ENCODE data around the gene GCNT1. TPM values are rescaled to one million over a fixed set of nuclear protein-coding genes. Genes with fewer than 3 reads are reported as not detected.
"Not testable (repeated sequence)": the region's sequence is repeated elsewhere in the genome, so short reads cannot be mapped to it uniquely, and the experiment has no call there.

GCNT1 gene
- 1 to 10 TPM; 4.3 to 4.9 (median 4.8) TPM for polyA plus RNA-seq (ENCODE audit: insufficient read length in 3 of 3)
- long read RNA-seq, donor 1 = 0 reads
- long read RNA-seq, donor 2, full-length matches to known transcripts = 1 of 13 reads
- long read RNA-seq, donor 2, partial matches to known transcripts = 12 of 13 reads
- long read RNA-seq, donor 2, other reads (novel, unspliced or antisense) = 0 of 13 reads
- long read RNA-seq, donor 3, full-length matches to known transcripts = 1 of 1 reads
- long read RNA-seq, donor 3, partial matches to known transcripts = 0 of 1 reads
- long read RNA-seq, donor 3, other reads (novel, unspliced or antisense) = 0 of 1 reads
- long read RNA-seq, donor 4, full-length matches to known transcripts = 2 of 2 reads
- long read RNA-seq, donor 4, partial matches to known transcripts = 0 of 2 reads
- long read RNA-seq, donor 4, other reads (novel, unspliced or antisense) = 0 of 2 reads
- long read RNA-seq, donor 5 = 0 reads
- long read RNA-seq, donor 6, full-length matches to known transcripts = 2 of 2 reads
- long read RNA-seq, donor 6, partial matches to known transcripts = 0 of 2 reads
- long read RNA-seq, donor 6, other reads (novel, unspliced or antisense) = 0 of 2 reads
- long read RNA-seq, donor 7 = 0 reads
- long read RNA-seq, donor 8 = 0 reads
- long read RNA-seq, donor 9, full-length matches to known transcripts = 1 of 1 reads
- long read RNA-seq, donor 9, partial matches to known transcripts = 0 of 1 reads
- long read RNA-seq, donor 9, other reads (novel, unspliced or antisense) = 0 of 1 reads
- long read RNA-seq, donor 10 = 0 reads
- long read RNA-seq, donor 11, full-length matches to known transcripts = 1 of 1 reads
- long read RNA-seq, donor 11, partial matches to known transcripts = 0 of 1 reads
- long read RNA-seq, donor 11, other reads (novel, unspliced or antisense) = 0 of 1 reads
- long read RNA-seq, donor 12 = 0 reads
- long read RNA-seq, donor 13 = 0 reads
- long read RNA-seq, donor 14 = 0 reads
- long read RNA-seq, donor 15, full-length matches to known transcripts = 1 of 1 reads
- long read RNA-seq, donor 15, partial matches to known transcripts = 0 of 1 reads
- long read RNA-seq, donor 15, other reads (novel, unspliced or antisense) = 0 of 1 reads
- long read RNA-seq, donor 16, full-length matches to known transcripts = 2 of 2 reads
- long read RNA-seq, donor 16, partial matches to known transcripts = 0 of 2 reads
- long read RNA-seq, donor 16, other reads (novel, unspliced or antisense) = 0 of 2 reads

- peak in 9 of 11 donors; percentile 44 to 80 (median 65) for DNase-seq (ENCODE audit: extremely low read depth in 1 of 11, low read depth in 9 of 11, low spot score in 4 of 11)
These were observed at the start of gene GCNT1 for GRCh38 chr9:76458903-76459693. Gene GCNT1 (plus strand): TSS chr9:76459182. CDS start chr9:76502382, 43,200 bp downstream.

- no peak for DNase-seq (ENCODE audit: extremely low read depth in 1 of 11, low read depth in 9 of 11, low spot score in 4 of 11)
These were observed 46.3 kb upstream of the GCNT1 start for GRCh38 chr9:76412638-76413037.

- no peak for DNase-seq (ENCODE audit: extremely low read depth in 1 of 11, low read depth in 9 of 11, low spot score in 4 of 11)
These were observed 45.3 kb upstream of the GCNT1 start for GRCh38 chr9:76413658-76414057.

GRCh38 chr9:76414661-76415060, 44.3 kb upstream of the GCNT1 start:
- no peak for DNase-seq (ENCODE audit: extremely low read depth in 1 of 11, low read depth in 9 of 11, low spot score in 4 of 11)

GRCh38 chr9:76415154-76415553, 43.8 kb upstream of the GCNT1 start:
- no peak for DNase-seq (ENCODE audit: extremely low read depth in 1 of 11, low read depth in 9 of 11, low spot score in 4 of 11)

GRCh38 chr9:76415731-76416130, 43.3 kb upstream of the GCNT1 start:
- no peak for DNase-seq (ENCODE audit: extremely low read depth in 1 of 11, low read depth in 9 of 11, low spot score in 4 of 11)

GRCh38 chr9:76417394-76417793, 41.6 kb upstream of the GCNT1 start:
- no peak for DNase-seq (ENCODE audit: extremely low read depth in 1 of 11, low read depth in 9 of 11, low spot score in 4 of 11)

GRCh38 chr9:76419782-76420380, 39.1 kb upstream of the GCNT1 start:
- DNase-seq (ENCODE audit: extremely low read depth in 1 of 11, low read depth in 9 of 11, low spot score in 4 of 11) = no peak

- no peak for DNase-seq (ENCODE audit: extremely low read depth in 1 of 11, low read depth in 9 of 11, low spot score in 4 of 11)
These were observed 35.5 kb upstream of the GCNT1 start for GRCh38 chr9:76423216-76424177.

- no peak for DNase-seq (ENCODE audit: extremely low read depth in 1 of 11, low read depth in 9 of 11, low spot score in 4 of 11)
These were observed 34.5 kb upstream of the GCNT1 start for GRCh38 chr9:76424491-76424890.

- DNase-seq (ENCODE audit: extremely low read depth in 1 of 11, low read depth in 9 of 11, low spot score in 4 of 11) = no peak
These were observed 33.1 kb upstream of the GCNT1 start for GRCh38 chr9:76425677-76426453.

GRCh38 chr9:76426807-76427419, 32.1 kb upstream of the GCNT1 start:
- DNase-seq (ENCODE audit: extremely low read depth in 1 of 11, low read depth in 9 of 11, low spot score in 4 of 11) = no peak

GRCh38 chr9:76431601-76432000, 27.4 kb upstream of the GCNT1 start:
- no peak for DNase-seq (ENCODE audit: extremely low read depth in 1 of 11, low read depth in 9 of 11, low spot score in 4 of 11)

- no peak for DNase-seq (ENCODE audit: extremely low read depth in 1 of 11, low read depth in 9 of 11, low spot score in 4 of 11)
These were observed 25.6 kb upstream of the GCNT1 start for GRCh38 chr9:76433406-76433805.

GRCh38 chr9:76433836-76434235, 25.1 kb upstream of the GCNT1 start:
- DNase-seq (ENCODE audit: extremely low read depth in 1 of 11, low read depth in 9 of 11, low spot score in 4 of 11) = no peak

- DNase-seq (ENCODE audit: extremely low read depth in 1 of 11, low read depth in 9 of 11, low spot score in 4 of 11) = not testable (repeated sequence)
These were observed 24.1 kb upstream of the GCNT1 start for GRCh38 chr9:76434897-76435296.
